ELR (cell line): Measurements from ENCODE around the gene FAM181B.

Experiments
- DNase-seq: peaks from one replicate; pipeline ENCODE4 v3.0.0-alpha.2; 2015; ENCODE audit warnings: low read depth

Gene FAM181B

GRCh38 chr11:82682003-82682751, 51.5 kb downstream of the FAM181B start:
- peak; percentile 73 for DNase-seq

GRCh38 chr11:82680252-82680651, 53.4 kb downstream of the FAM181B start:
- no peak for DNase-seq
